Pancreas (tissue), 10 donors: ENCODE results near the gene AAK1. TPM values are rescaled to one million over a fixed set of nuclear protein-coding genes. Genes with fewer than 3 reads are reported as not detected.

Experiments used
- ATAC-seq, 4 donors: fragments of 200-7000 bp; cut with Tn5 transposase; one replicate each; pipeline versions ENCODE4 v1.8.0 to v1.9.1; 2020; ENCODE audit warnings: mild to moderate bottlenecking in 4 of 4, moderate library complexity in 4 of 4
- DNase-seq, 6 donors: peaks; one replicate each; pipeline ENCODE4 v3.0.0-alpha.2; 2020
- FAIRE-seq: peaks from 2 replicates; lab custom pipeline; 2012; peaks lifted over from hg19 to GRCh38; lab: Jason Lieb, UNC
- H3K27ac ChIP-seq, 4 donors: fragments of 200-600 bp; sonication (generic); 1 replicate in 3 of 4; 2 replicates in 1 of 4; pipeline versions ENCODE4 v1.5.0 to v1.8.0; 2020
- H3K27me3 ChIP-seq, 4 donors: fragments of 200-600 bp; one replicate each; pipeline ENCODE4 v1.8.0; 2021
- H3K36me3 ChIP-seq, 3 donors: fragments of 200-600 bp; sonication (generic) in 1 of 3; one replicate each; pipeline versions ENCODE4 v1.5.0 to v1.8.0; 2020 to 2021
- H3K4me1 ChIP-seq, 3 donors: fragments of 200-600 bp; one replicate each; pipeline ENCODE4 v1.8.0; 2021
- H3K4me3 ChIP-seq, 4 donors: fragments of 200-600 bp; sonication (generic) in 2 of 4; one replicate each; pipeline versions ENCODE4 v1.5.0 to v1.8.0; 2020 to 2021
- H3K9me3 ChIP-seq, 4 donors: fragments of 200-600 bp; one replicate each; pipeline ENCODE4 v1.8.0; 2021
- CTCF ChIP-seq, 4 donors: fragments of 200-600 bp; sonication (generic) in 3 of 4; IDR thresholded peaks; one replicate each; pipeline versions ENCODE4 v1.5.0 to v1.8.0; 2021; ENCODE audit warnings: antibody characterized with exemption in 4 of 4
- WGBS, 2 donors: extraction: QIAGEN DNeasy Blood & Tissue Kit; methylation state at CpG; one replicate each; pipeline ENCODE4 v1.1.7; 2013; 5-methylcytosine and 5-hydroxymethylcytosine counted together
- intact Hi-C, 3 donors: fragments of 100-400 bp; cut with DNase I; formaldehyde crosslinking; loops; one replicate each; pipeline versions ENCODE4 v1.11.1 to v1.14.2; 2022
- polyA plus RNA-seq, 2 donors: library from polyadenylated mRNA; stranded (reverse); fragments of 200-250 nt; gene quantifications; one replicate each; pipeline ENCODE4 v1.2.3, GENCODE V29; 2013
- total RNA-seq, 6 donors: library from RNA; stranded (reverse); fragmentation: NEBNext Ultra II Directional in 4 of 6; extraction: Animal tissue kit (Norgen Biotek cat#: 25700) in 4 of 6; gene quantifications; one replicate each; pipeline versions ENCODE4 v1.2.1 to v1.2.4, GENCODE V29; 2021 to 2023
- donor health status: healthy with polysubstance abuse.
- donor health status: DM: no; HTN: no; CAD: no; lungs with moderate emphysema.
- donor health status: DM: no; HTN: no; CAD: no.
- donor health status: control.
- donor health status: control.
- donor health status: Bipolar disorder and iron deficiency.
- donor health status: DM: yes; HTN: yes; CAD: no.
- donor health status: DM: no; HTN: no; CAD: no.
- donor health status: DM: no; HTN: no; CAD: no.
- donor health status: DM: yes; HTN: yes; CAD: no.

Gene AAK1
- total and polyA plus RNA-seq, 8 donors = 20.6 to 45.1 (median 32.5) TPM

DNA sequence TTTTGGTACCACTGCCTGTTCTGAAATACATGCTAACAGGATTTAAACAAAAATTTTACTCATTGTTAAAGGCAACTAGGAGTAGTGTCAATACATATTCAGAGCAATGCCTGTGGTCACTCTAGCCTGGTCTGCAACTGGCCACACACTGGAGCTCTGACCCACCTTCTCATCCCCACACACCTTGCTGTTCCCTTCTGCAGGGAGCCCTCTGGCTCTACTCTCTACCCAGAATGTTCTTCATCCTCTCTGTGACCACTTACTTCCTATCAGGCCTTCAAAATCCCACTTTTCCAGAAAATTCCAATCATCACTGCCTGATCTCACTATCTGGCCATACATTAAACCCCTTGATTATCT, 104.0 kb downstream of the AAK1 start:
- no peak for DNase-seq
- ATAC-seq = no peak
- no peaks in the 10 kb centered on the region for H3K27me3 ChIP-seq
- H3K27ac ChIP-seq = no peak overlapping the region
- no peaks in the 10 kb centered on the region for H3K4me1 ChIP-seq
- H3K4me3 ChIP-seq = no peak overlapping the region
- H3K36me3 ChIP-seq = peaks cover 0 to 5% (median 0%) of the 10 kb centered on the region in 3 donors
- TF ChIP-seq CTCF (IDR thresholded peaks at IDR 0.05) = no peak
- H3K9me3 ChIP-seq = no peaks in the 10 kb centered on the region
- no peak for FAIRE-seq
- intact Hi-C loops = no loop called here

DNA sequence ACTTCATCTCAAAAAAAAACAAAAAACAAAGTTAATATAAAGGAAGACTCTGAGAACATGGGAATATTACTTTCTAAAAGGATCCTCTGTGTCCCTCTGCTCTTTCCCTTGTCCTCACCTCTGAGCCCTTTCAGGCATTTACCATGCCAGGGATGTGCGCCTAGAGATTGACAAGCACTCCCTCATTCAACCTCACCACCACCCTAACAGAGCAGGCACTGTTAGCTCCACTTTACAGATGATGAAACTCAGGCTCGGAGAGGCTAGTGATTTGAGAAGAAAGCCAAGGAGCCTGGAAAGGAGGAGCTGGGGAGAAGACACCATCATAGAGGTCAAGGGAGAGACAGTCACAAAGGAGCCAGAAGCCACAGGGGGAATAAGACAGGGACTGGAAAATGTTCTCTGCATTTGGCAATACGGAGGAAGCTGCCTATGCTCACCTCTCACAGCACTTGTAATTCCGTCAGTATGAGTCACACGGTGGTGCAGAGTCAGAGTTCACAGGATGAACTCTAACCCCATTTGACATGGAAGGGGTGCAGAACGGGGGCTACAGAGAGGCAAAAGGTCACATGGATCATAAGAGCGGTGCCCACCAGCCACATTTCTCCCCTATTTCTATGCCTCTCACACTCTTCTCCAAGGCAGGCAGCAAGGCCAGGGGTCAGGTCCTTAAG, 104.5 kb downstream of the AAK1 start:
- peaks cover 0 to 5% (median 0%) of the 10 kb centered on the region in 3 donors for H3K36me3 ChIP-seq
- no peak overlapping the region for H3K4me3 ChIP-seq
- intact Hi-C loops = no loop called here
- no peak overlapping the region for H3K27ac ChIP-seq
- no peak for TF ChIP-seq CTCF (IDR thresholded peaks at IDR 0.05)
- DNase-seq = no peak
- no peaks in the 10 kb centered on the region for H3K9me3 ChIP-seq
- ATAC-seq = no peak
- no peaks in the 10 kb centered on the region for H3K4me1 ChIP-seq
- H3K27me3 ChIP-seq = no peaks in the 10 kb centered on the region
- no peak for FAIRE-seq
- WGBS, 2 donors = 92% methylated on average over 7 of the region's 7 CpGs

DNA sequence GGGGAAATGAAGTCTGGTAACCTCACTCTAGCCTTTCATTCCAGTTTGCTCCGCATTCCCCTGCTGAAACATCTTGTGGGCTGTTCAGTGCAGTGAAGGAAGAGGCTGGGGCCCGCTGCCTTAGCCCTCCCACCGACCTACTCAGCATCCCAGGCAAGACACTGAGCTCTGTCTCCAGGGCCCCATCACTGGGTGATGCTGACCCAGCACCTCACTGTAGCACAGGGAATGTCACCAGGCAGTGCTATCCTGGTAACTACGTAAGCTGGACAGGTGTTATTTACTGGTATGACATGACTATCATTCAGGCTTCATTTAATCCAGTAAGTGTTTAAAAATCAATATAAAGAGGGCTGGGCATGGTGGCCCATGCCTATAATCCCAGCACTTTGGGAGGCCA, 105.3 kb downstream of the AAK1 start:
- H3K4me1 ChIP-seq = no peaks in the 10 kb centered on the region
- WGBS, 2 donors = 94 to 95% methylated on average over 4 of the region's 4 CpGs
- no peaks in the 10 kb centered on the region for H3K27me3 ChIP-seq
- no peak overlapping the region for H3K27ac ChIP-seq
- DNase-seq = no peak
- peaks cover 0 to 5% (median 0%) of the 10 kb centered on the region in 3 donors for H3K36me3 ChIP-seq
- peak in 1 of 4 donors; percentile 45 for ATAC-seq
- H3K9me3 ChIP-seq = no peaks in the 10 kb centered on the region
- no peak for FAIRE-seq
- intact Hi-C loops = no loop called here
- no peak overlapping the region for H3K4me3 ChIP-seq
- no peak for TF ChIP-seq CTCF (IDR thresholded peaks at IDR 0.05)

DNA sequence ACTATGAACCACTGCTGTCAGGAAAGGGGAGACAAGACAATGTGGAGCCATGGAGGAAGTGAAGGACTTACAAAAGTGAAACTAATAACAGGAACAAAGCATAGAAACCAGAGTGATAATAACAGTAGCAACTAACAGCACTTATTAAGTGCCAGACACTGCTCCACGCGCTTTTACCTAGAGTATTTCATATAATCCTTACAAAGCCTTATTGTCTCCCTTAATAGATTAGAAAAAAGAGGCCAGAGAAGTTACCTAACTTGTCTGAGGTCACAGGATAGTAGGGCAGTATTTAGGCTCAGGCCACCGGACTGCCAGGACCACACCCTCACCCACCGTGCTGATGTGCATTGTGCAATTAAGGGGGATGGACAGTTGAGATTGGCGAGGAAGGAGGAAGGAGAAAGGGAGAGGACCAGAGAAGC, 107.7 kb downstream of the AAK1 start:
- Histone ChIP-seq H3K36me3 (peaks cover 0 to 16% (median 0%) of the 10 kb centered on the region in 3 donors), H3K4me1 (no peaks in the 10 kb centered on the region), H3K27ac (no peak overlapping the region), H3K9me3 (no peaks in the 10 kb centered on the region), H3K4me3 (no peak overlapping the region), H3K27me3 (no peaks in the 10 kb centered on the region)
- ATAC-seq = peak in 2 of 4 donors; percentile 28 to 37
- no peak for FAIRE-seq
- no peak for DNase-seq
- WGBS, 2 donors = 79 to 91% methylated on average over 5 of the region's 5 CpGs
- no peak for TF ChIP-seq CTCF (IDR thresholded peaks at IDR 0.05)
- intact Hi-C loops = no loop called here

- Histone ChIP-seq H3K4me1 (no peaks in the 10 kb centered on the region), H3K9me3 (no peaks in the 10 kb centered on the region), H3K36me3 (peaks cover 0 to 29% (median 9%) of the 10 kb centered on the region in 3 donors), H3K27me3 (no peaks in the 10 kb centered on the region), H3K4me3 (no peak overlapping the region), H3K27ac (no peak overlapping the region)
- ATAC-seq = peak in 2 of 4 donors; percentile 36 to 67
- FAIRE-seq = no peak
- WGBS, 2 donors = 85 to 88% methylated on average over 7 of the region's 7 CpGs
- no peak for DNase-seq
- TF ChIP-seq CTCF (IDR thresholded peaks at IDR 0.05) = no peak
- intact Hi-C loops = no loop called here
Observed at GRCh38 chr2:69531186-69531585, 112.4 kb downstream of the AAK1 start.
